HepG2 (cell line): Measurements from ENCODE around the gene SPTBN4. TPM values are rescaled to one million over a fixed set of nuclear protein-coding genes. Genes with fewer than 3 reads are reported as not detected.

Experiments used
- ATAC-seq: fragments of 200-7000 bp; cut with Tn5 transposase; 3 replicates; pipeline ENCODE4 v1.9.1; 2020; ENCODE audit warnings: mild to moderate bottlenecking, moderate library complexity
- BruUV-seq: library from RNA; stranded (reverse); fragments of 400-500 nt; replicated peaks from 2 replicates; lab custom pipeline; 2021; lab: Mats Ljungman, UMichigan
- CTCF ChIA-PET: fragments of 300-600 bp; formaldehyde crosslinking; extraction: SDS; loops from one replicate; lab custom pipeline; 2021; ENCODE audit warnings: low total read pairs, inconsistent platforms, low intra/inter-chr PET ratio; lab: Yijun Ruan, JAX
- POLR2A ChIA-PET: fragments of 350-600 bp; sonication (Branson Sonifier 250); formaldehyde crosslinking; loops from one replicate; lab custom pipeline; 2020; ENCODE audit warnings: antibody characterized with exemption, inconsistent platforms; lab: Yijun Ruan, JAX
- DNase-seq: peaks from one replicate; pipeline ENCODE4 v3.0.0-alpha.2; 2015; ENCODE audit warnings: low spot score
- FAIRE-seq: peaks from 3 replicates; lab custom pipeline; 2011; peaks lifted over from hg19 to GRCh38; lab: Jason Lieb, UNC
- H2AFZ ChIP-seq: one replicate; pipeline ENCODE4 v1.6.1; 2011; ENCODE audit warnings: low read length, inconsistent platforms
- H3K27ac ChIP-seq: fragments of 300-600 bp; 3 replicates; pipeline ENCODE4 v1.8.0; 2011; ENCODE audit warnings: mixed run types, mild to moderate bottlenecking, mixed read lengths, low read length, inconsistent platforms; ENCODE audit not compliant: insufficient read depth; ENCODE audit errors: extremely low read length
- H3K27me3 ChIP-seq, 2 experiments: fragments of 200-600 bp in 1 of 2; 2 replicates in 1 of 2; 3 replicates in 1 of 2; pipeline versions ENCODE4 v1.6.0 to v1.8.0; 2011; ENCODE audit warnings: low read length in 2 of 2, mild to moderate bottlenecking in 2 of 2, moderate library complexity in 2 of 2, inconsistent platforms in 1 of 2; ENCODE audit not compliant: insufficient read depth in 2 of 2, control insufficient read depth in 1 of 2
- H3K36me3 ChIP-seq, 2 experiments: fragments of 200-600 bp in 1 of 2; replicated peaks in 1 of 2; 2 replicates in 1 of 2; 3 replicates in 1 of 2; pipeline versions ENCODE4 v1.5.1 to v1.8.0; 2011; ENCODE audit warnings: low read length in 2 of 2, inconsistent platforms in 1 of 2; ENCODE audit not compliant: insufficient read depth in 2 of 2, control insufficient read depth in 1 of 2
- H3K4me1 ChIP-seq: 2 replicates; pipeline ENCODE4 v1.5.1; 2012; ENCODE audit warnings: low read length, inconsistent platforms; ENCODE audit not compliant: insufficient read depth
- H3K4me2 ChIP-seq: 2 replicates; pipeline ENCODE4 v1.6.0; 2011; ENCODE audit warnings: low read depth, low read length, inconsistent platforms
- H3K4me3 ChIP-seq, 3 experiments: fragments of 200-600 bp in 1 of 3; sonication (generic), shearing (Covaris generic) in 1 of 3; replicated peaks in 1 of 3; 2 replicates each; pipeline ENCODE4 v1.5.1; 2011 to 2016; ENCODE audit warnings: low read length in 3 of 3, inconsistent platforms in 2 of 3, low read depth in 2 of 3, mild to moderate bottlenecking in 2 of 3, control low read depth in 1 of 3, mixed read lengths in 1 of 3; ENCODE audit not compliant: insufficient read depth in 1 of 3
- H3K79me2 ChIP-seq: one replicate; pipeline ENCODE4 v1.6.1; 2011; ENCODE audit warnings: low read length, inconsistent platforms; ENCODE audit not compliant: insufficient read depth
- H3K9ac ChIP-seq: 2 replicates; pipeline ENCODE4 v1.6.0; 2011; ENCODE audit warnings: mild to moderate bottlenecking, low read depth, low read length, inconsistent platforms; ENCODE audit not compliant: insufficient read depth
- H3K9me3 ChIP-seq: 2 replicates; pipeline ENCODE4 v1.5.1; 2012; ENCODE audit warnings: mild to moderate bottlenecking, low read length
- H4K20me1 ChIP-seq: 2 replicates; pipeline ENCODE4 v1.6.0; 2011; ENCODE audit warnings: inconsistent platforms, mild to moderate bottlenecking, low read length, moderate library complexity; ENCODE audit not compliant: insufficient read depth
- BCL3 ChIP-seq: sonication (generic); formaldehyde crosslinking; IDR thresholded peaks from 2 replicates; pipeline ENCODE4 v1.5.1; 2020; ENCODE audit warnings: mild to moderate bottlenecking, missing genetic modification reagents, moderate library complexity
- CREM ChIP-seq, 2 experiments: sonication (generic) in 1 of 2; formaldehyde crosslinking in 1 of 2; IDR thresholded peaks; 2 replicates each; pipeline versions ENCODE4 v1.4.0 to v1.6.1; 2016 to 2020; ENCODE audit warnings: antibody characterized with exemption in 1 of 2, mild to moderate bottlenecking in 1 of 2, missing genetic modification reagents in 1 of 2
- ISX ChIP-seq: sonication (generic); formaldehyde crosslinking; conservative IDR thresholded peaks from 2 replicates; pipeline ENCODE4 v1.5.0; 2020; ENCODE audit warnings: missing genetic modification reagents
- MLXIP ChIP-seq: sonication (generic); formaldehyde crosslinking; IDR thresholded peaks from 2 replicates; pipeline ENCODE4 v1.9.0; 2021; ENCODE audit warnings: missing genetic modification reagents, borderline replicate concordance
- TBL1XR1 ChIP-seq: fragments of 150-350 bp; IDR thresholded peaks from 2 replicates; pipeline ENCODE4 v1.6.1; 2014; ENCODE audit warnings: borderline replicate concordance, low read length; ENCODE audit not compliant: partially characterized antibody
- THAP7 ChIP-seq: sonication (generic); formaldehyde crosslinking; IDR thresholded peaks from 2 replicates; pipeline ENCODE4 v1.8.1; 2023; ENCODE audit warnings: mild to moderate bottlenecking, missing genetic modification reagents
- ZNF17 ChIP-seq: sonication (generic); formaldehyde crosslinking; IDR thresholded peaks from 2 replicates; pipeline ENCODE4 v1.5.0; 2020; ENCODE audit warnings: mild to moderate bottlenecking, missing genetic modification reagents
- ZNF33B ChIP-seq: sonication (generic); formaldehyde crosslinking; IDR thresholded peaks from 2 replicates; pipeline ENCODE4 v1.5.1; 2020; ENCODE audit warnings: mild to moderate bottlenecking, missing genetic modification reagents
- ZNF569 ChIP-seq: sonication (generic); formaldehyde crosslinking; IDR thresholded peaks from 2 replicates; pipeline ENCODE4 v1.5.0; 2020; ENCODE audit warnings: mild to moderate bottlenecking, missing genetic modification reagents, moderate library complexity, borderline replicate concordance
- WGBS: methylation state at CpG from one replicate; pipeline ENCODE4 v1.1.6; 2017; ENCODE audit warnings: low lambda C conversion rate; 5-methylcytosine and 5-hydroxymethylcytosine counted together
- in situ Hi-C: cut with HindIII; loops from 2 replicates; pipeline ENCODE4 v1.10.0; 2017; ENCODE audit warnings: low pct_unique_long_range_greater_than_20kb; ENCODE audit not compliant: extremely low pct_ligation_motif_present
- intact Hi-C: fragments of 100-400 bp; cut with micrococcal nuclease; formaldehyde crosslinking; loops from one replicate; pipeline ENCODE4 v1.10.0; 2022; ENCODE audit not compliant: unreplicated experiment
- polyA plus RNA-seq, 8 experiments: library from polyadenylated mRNA; depleted of rRNA in 3 of 8; stranded (reverse) in 7 of 8; unstranded in 1 of 8; fragments of >200 nt; fragmentation: Illumina TruSeq in 4 of 8; extraction: Trizol in 4 of 8; gene quantifications; 2 replicates each; pipeline versions ENCODE4 v1.2.1 to v1.2.3, GENCODE V29; 2011 to 2016; ENCODE audit warnings: low read depth in 4 of 8, missing spikeins in 1 of 8, mixed read lengths in 1 of 8; ENCODE audit not compliant: insufficient read depth in 1 of 8
- total RNA-seq, 5 experiments: library from RNA; depleted of rRNA; stranded (reverse); fragments of >200 nt; fragmentation: Illumina TruSeq; extraction: Trizol; gene quantifications; 2 replicates each; pipeline ENCODE4 v1.2.3, GENCODE V29; 2016; ENCODE audit warnings: low read depth in 1 of 5

SPTBN4 gene
- total and polyA plus RNA-seq, 2 of the 13 experiments (the other 11 are each of a cell fraction or from before 2014, with no cell fraction given): 0.11 TPM

- H3K36me3 ChIP-seq: no peaks in the 10 kb centered on the region
- no peaks in the 10 kb centered on the region for H4K20me1 ChIP-seq
- 54% methylated on average over 4 of the region's 4 CpGs for WGBS
- no TSS peak for BruUV-seq
- H3K9me3 ChIP-seq: no peaks in the 10 kb centered on the region
- H3K27me3 ChIP-seq: peaks cover 0 to under 1% of the 10 kb centered on the region in 2 experiments; a peak in 1 of 5 replicates
- H3K9ac ChIP-seq: no peak overlapping the region
- intact Hi-C loops (no loop called here), in situ Hi-C loops (loop anchor here (5.0 kb wide), 1 partner anchor 68 kb away; the partner anchor contains the start of gene LTBP4)
- ChIA-PET POLR2A (no interaction called here), CTCF (no interaction called here)
- no peak for ATAC-seq
- no peak overlapping the region for H3K4me3 ChIP-seq
- H3K4me2 ChIP-seq: no peak overlapping the region
- no peak for DNase-seq
- H3K4me1 ChIP-seq: peaks cover 21% of the 10 kb centered on the region
- H2AFZ ChIP-seq: no peak overlapping the region
- H3K79me2 ChIP-seq: no peaks in the 10 kb centered on the region
- no peak for TF ChIP-seq MLXIP
- 0 out of 2 replicates have a peak, but pooled peaks have one; percentile 85 for TF ChIP-seq ZNF33B (CRISPR knock-in tag)
- H3K27ac ChIP-seq: no peak overlapping the region
- no peak for FAIRE-seq
Observed at GRCh38 chr19:40534148-40534547, 67.3 kb downstream of the SPTBN4 start.

- H3K27me3 ChIP-seq: peaks cover 1 to 3% of the 10 kb centered on the region in 2 experiments; a peak in 3 of 5 replicates
- no peaks in the 10 kb centered on the region for H3K9me3 ChIP-seq
- H3K4me2 ChIP-seq: no peak overlapping the region
- H3K9ac ChIP-seq: no peak overlapping the region
- no peak; the same call in 2 of the 3 replicates for ATAC-seq
- CTCF ChIA-PET: interaction anchor here (0.9 kb wide), 1 partner anchor 95 kb away, joined by 3 read pairs; no protein-coding TSS in a partner anchor
- H3K79me2 ChIP-seq: no peaks in the 10 kb centered on the region
- H3K4me1 ChIP-seq: peaks cover 4% of the 10 kb centered on the region; the same call in 1 of the 2 replicates
- no peak overlapping the region for H3K27ac ChIP-seq
- TF ChIP-seq CREM (IDR thresholded peaks at IDR 0.05) (no peak), CREM (CRISPR knock-in tag; IDR thresholded peaks at IDR 0.05) (no peak), ZNF17 (CRISPR knock-in tag) (no peak), TBL1XR1 (no peak), BCL3 (no peak), ISX (CRISPR knock-in tag) (no peak), ZNF569 (no peak), THAP7 (no peak)
- H4K20me1 ChIP-seq: no peaks in the 10 kb centered on the region
- POLR2A ChIA-PET: no interaction called here
- no peak overlapping the region for H2AFZ ChIP-seq
- no peak for DNase-seq
- in situ Hi-C loops: no loop called here
- H3K36me3 ChIP-seq: no peaks in the 10 kb centered on the region
- 13% methylated on average over 2 of the region's 4 CpGs for WGBS
- intact Hi-C loops: no loop called here
- no peak overlapping the region for H3K4me3 ChIP-seq
- no TSS peak for BruUV-seq
- no peak for FAIRE-seq
Observed at GRCh38 chr19:40539070-40539469, 72.3 kb downstream of the SPTBN4 start.
